Measurements from ENCODE around the gene FOXN4.

DNA sequence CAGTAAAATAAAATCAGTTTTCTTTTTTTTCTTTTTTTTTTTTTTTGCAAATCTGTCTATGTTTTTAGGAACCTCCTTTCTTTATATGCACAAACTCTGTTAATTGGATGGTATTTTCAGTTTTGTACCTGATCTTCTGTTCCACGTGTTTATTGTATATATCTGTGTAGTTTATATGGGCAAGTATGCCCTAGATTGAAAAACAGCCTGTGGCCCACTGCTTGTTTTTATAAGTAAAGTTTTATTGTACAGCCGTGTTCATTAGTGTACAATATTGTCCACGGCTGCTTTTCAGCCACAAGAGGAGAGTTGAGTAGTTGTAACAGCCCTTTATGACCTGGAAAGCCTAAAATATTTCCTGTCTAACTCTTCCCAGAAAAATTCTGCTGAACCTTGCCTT, 19.9 kb upstream of the FOXN4 start:
- TF ChIP-seq, protein P1, sequence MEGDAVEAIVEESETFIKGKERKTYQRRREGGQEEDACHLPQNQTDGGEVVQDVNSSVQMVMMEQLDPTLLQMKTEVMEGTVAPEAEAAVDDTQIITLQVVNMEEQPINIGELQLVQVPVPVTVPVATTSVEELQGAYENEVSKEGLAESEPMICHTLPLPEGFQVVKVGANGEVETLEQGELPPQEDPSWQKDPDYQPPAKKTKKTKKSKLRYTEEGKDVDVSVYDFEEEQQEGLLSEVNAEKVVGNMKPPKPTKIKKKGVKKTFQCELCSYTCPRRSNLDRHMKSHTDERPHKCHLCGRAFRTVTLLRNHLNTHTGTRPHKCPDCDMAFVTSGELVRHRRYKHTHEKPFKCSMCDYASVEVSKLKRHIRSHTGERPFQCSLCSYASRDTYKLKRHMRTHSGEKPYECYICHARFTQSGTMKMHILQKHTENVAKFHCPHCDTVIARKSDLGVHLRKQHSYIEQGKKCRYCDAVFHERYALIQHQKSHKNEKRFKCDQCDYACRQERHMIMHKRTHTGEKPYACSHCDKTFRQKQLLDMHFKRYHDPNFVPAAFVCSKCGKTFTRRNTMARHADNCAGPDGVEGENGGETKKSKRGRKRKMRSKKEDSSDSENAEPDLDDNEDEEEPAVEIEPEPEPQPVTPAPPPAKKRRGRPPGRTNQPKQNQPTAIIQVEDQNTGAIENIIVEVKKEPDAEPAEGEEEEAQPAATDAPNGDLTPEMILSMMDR (IDR thresholded peaks at IDR 0.05; ENCODE audit: insufficient read depth, low read length, poor library complexity, severe bottlenecking) = no peak
- TF ChIP-seq EZH2phosphoT487 (conservative IDR thresholded peaks at IDR 0.05; ENCODE audit: low read length) = no peak
